ENCODE results near the gene MARCHF2.

DNA sequence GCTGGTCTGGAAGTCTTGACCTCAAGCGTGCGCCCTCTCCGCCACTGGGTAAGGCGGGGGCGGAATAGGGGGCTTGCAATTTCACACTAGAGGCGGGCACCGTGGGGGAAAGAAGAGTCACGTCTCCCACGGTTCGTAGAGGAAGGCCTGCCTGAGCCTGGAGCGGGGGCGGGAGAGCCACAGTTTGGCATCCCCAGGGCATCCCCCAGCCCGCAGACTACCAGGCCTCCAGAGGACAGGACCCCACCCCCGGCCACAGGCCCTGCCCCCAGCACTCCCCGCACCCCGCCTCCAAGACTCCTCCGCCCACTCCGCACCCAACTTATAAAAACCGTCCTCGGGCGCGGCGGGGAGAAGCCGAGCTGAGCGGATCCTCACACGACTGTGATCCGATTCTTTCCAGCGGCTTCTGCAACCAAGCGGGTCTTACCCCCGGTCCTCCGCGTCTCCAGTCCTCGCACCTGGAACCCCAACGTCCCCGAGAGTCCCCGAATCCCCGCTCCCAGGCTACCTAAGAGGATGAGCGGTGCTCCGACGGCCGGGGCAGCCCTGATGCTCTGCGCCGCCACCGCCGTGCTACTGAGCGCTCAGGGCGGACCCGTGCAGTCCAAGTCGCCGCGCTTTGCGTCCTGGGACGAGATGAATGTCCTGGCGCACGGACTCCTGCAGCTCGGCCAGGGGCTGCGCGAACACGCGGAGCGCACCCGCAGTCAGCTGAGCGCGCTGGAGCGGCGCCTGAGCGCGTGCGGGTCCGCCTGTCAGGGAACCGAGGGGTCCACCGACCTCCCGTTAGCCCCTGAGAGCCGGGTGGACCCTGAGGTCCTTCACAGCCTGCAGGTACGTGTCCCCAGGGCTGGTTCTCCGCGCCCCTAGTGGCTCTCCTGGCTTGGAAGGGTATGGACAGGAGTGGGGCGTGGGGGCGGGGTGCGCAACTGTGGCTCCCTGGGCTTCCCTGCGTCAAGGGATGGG, 49.0 kb upstream of the MARCHF2 start, which contains the start of gene ANGPTL4:
- no peak for TF ChIP-seq EP300 (IDR thresholded peaks at IDR 0.05)
- TF ChIP-seq, protein P1, sequence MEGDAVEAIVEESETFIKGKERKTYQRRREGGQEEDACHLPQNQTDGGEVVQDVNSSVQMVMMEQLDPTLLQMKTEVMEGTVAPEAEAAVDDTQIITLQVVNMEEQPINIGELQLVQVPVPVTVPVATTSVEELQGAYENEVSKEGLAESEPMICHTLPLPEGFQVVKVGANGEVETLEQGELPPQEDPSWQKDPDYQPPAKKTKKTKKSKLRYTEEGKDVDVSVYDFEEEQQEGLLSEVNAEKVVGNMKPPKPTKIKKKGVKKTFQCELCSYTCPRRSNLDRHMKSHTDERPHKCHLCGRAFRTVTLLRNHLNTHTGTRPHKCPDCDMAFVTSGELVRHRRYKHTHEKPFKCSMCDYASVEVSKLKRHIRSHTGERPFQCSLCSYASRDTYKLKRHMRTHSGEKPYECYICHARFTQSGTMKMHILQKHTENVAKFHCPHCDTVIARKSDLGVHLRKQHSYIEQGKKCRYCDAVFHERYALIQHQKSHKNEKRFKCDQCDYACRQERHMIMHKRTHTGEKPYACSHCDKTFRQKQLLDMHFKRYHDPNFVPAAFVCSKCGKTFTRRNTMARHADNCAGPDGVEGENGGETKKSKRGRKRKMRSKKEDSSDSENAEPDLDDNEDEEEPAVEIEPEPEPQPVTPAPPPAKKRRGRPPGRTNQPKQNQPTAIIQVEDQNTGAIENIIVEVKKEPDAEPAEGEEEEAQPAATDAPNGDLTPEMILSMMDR (IDR thresholded peaks at IDR 0.05): no peak
- no peak for TF ChIP-seq KDM5A (IDR thresholded peaks at IDR 0.05)
- TF ChIP-seq POLR2AphosphoS2 (conservative IDR thresholded peaks at IDR 0.05; ENCODE audit: low read length): no peak
- no peak for TF ChIP-seq JUNB (IDR thresholded peaks at IDR 0.05)
- TF ChIP-seq RNF2 (IDR thresholded peaks at IDR 0.05; ENCODE audit: borderline replicate concordance, low read depth): 0 out of 2 replicates have a peak, but pooled peaks have one; percentile 26
- TF ChIP-seq POLR2A (IDR thresholded peaks at IDR 0.05; ENCODE audit: low read length): peak; percentile 92
- TF ChIP-seq, protein P2, sequence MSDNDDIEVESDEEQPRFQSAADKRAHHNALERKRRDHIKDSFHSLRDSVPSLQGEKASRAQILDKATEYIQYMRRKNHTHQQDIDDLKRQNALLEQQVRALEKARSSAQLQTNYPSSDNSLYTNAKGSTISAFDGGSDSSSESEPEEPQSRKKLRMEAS (IDR thresholded peaks at IDR 0.05): peak; percentile 52

Measured in A549 (cell line).